Kidney glomerular epithelial cell (primary cell): Measurements from ENCODE around the gene DNAI2.
A peak's percentile ranks its signal among the peaks of the same experiment; 100 is the strongest.

ENCODE experiments used
- DNase-seq: peaks from one replicate; lab custom pipeline; 2025; lab: John Stamatoyannopoulos, UW

DNAI2 gene

GRCh38 chr17:74342224-74342623, 68.2 kb downstream of the DNAI2 start:
- no peak for DNase-seq

DNA sequence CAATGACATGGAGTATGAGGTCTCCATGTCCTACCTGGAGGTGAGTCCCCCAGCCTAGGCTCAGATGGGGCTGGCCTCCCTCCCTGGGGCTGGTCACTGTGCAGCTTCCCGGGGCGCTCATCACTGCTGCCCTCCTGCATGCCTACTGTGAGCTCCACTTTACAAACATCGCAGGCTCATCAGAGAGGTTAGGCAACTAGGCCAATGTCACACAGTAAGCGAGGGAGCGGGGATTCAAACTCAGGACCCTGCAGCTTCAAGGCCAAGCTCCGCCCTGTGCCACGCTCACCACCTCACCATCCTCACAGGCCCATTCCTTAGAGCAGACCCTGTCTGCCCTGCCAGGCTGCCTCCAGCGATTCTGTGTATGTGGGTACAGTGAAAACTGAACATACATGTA, 69.1 kb downstream of the DNAI2 start:
- DNase-seq = no peak

DNA sequence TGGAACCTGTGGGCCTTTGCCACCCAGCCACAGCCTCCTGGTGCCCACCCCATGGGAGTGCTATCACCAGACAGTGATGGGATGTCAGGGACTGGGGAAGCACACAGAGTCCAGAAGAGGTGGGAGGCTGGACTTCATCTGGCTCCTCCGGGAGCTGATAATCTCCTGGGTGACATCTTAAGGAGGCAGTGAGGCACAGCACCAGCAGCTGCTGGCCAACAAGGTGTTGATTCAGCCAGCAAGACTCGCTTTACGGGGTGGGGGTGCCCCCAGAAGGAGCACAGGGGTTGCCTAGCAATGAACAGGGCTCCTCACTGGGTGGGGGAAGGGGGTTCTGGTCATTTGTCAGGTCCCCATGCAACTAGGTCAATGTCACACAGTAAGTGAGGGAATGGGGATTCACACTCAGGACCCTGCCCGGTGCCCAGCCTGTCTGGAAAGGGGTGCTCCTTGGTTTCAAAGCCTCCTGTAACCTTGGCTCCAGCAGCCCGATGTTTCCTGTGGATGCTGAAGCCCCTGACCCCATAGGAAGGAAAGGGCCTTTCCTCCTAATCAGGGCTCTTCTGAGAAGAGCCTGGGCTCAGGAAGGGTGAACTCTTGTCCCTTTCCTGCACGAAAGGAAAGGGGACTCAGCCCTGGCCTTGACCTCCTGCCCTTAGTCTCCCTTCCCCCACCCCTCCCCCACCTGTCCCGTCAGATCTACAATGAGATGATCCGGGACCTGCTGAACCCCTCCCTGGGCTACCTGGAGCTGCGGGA, 69.7 kb downstream of the DNAI2 start:
- no peak for DNase-seq

DNA sequence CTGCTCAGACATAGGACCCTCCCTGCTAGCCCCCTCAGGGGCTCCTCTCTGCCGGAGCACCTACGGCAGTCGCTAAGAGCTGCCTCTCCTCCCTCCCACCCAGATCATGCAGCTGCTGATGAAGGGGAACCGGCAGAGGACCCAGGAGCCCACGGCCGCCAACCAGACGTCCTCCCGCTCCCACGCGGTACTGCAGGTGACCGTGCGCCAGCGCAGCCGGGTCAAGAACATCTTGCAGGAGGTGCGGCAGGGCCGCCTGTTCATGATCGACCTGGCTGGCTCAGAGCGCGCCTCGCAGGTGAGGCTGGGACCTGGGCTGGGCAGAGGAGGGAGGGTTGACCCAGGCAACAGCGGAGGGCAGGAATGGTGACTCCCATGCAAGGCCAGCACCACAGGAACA, 70.6 kb downstream of the DNAI2 start:
- no peak for DNase-seq

- DNase-seq = no peak
Observed at GRCh38 chr17:74345433-74346241, 71.6 kb downstream of the DNAI2 start.

GRCh38 chr17:74347646-74348045, 73.6 kb downstream of the DNAI2 start:
- no peak for DNase-seq

- no peak for DNase-seq
Observed at GRCh38 chr17:74349120-74349519, 75.1 kb downstream of the DNAI2 start.

DNA sequence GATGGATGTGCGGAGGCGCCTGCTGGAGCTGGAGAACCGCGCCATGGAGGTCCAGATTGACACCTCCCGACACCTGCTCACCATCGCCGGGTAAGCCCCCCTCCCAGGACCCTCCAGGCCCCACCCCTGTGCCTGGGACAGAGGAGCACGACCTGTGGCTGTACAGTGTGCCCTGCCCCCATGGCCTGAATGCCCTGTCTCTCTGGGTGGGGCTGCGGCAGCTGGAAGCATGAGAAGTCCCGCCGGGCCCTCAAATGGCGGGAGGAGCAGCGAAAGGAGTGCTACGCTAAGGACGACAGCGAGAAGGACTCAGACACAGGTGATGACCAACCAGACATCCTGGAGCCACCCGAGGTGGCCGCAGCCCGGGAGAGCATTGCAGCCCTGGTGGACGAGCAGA, 76.5 kb downstream of the DNAI2 start:
- DNase-seq = no peak

DNA sequence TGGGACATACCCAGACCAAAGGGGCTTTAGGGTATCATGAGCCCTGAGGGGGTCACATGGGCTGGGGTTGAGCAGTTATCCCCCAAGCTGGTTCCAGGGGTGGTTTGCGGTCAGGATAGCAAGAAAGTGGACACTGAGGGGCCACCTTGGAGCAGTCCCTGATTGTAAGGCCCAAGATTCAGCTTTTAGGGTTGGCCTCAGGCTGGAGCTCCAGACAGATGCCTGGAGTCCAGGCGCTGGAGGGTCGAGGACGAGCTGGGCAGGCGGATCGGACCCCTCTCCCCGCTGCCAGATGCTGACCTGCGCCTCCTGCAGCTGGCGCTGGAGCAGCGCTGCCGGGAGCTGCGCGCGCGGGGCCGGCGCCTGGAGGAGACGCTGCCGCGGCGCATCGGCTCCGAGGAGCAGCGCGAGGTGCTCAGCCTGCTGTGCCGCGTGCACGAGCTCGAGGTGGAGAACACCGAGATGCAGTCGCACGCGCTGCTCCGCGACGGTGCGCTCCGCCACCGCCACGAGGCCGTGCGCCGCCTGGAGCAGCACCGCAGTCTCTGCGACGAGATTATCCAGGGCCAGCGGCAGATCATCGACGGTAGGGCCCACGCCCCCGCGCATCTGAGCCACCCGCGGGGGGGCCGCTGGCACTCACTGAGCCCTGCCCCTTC, 77.6 kb downstream of the DNAI2 start:
- DNase-seq = no peak

DNA sequence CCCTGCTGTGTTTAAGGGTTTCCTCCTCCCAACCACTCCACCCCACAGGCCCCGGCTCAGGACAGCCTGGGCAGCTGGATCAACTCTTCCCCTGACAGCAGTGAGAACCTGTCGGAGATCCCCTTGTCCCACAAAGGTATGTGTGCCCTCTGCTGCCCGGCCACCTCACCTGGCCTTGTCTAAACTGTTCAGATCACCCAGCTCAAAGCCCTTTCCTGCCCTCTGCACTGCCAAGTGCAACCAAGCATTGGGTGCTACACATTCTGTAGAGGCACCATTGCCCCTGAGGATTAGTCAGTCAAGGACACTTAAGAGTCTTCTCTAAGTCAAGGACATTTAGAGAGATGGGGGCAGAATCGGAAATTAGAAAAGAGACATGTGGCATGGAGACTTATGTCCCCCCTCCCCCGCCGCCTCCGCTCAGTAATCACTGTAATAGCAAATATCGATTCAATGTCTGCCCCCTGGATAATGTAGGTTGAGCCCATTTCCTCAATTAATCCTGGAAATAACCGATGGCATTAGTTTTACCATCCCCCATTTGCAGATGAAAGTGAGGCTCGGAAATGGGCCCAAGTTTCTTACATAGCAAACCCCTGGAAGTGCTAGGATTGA, 79.5 kb downstream of the DNAI2 start:
- no peak for DNase-seq

DNA sequence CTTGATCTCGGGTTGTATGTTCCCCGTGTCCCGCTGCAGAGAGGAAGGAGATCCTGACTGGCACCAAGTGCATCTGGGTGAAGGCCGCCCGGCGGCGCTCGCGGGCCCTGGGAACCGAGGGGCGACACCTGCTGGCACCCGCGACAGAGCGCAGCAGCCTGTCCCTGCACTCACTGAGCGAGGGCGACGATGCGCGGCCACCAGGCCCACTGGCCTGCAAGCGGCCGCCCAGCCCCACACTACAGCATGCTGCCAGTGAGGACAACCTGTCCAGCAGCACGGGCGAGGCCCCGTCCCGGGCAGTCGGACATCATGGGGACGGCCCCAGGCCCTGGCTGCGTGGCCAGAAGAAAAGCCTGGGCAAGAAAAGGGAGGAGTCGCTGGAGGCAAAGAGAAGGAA, 80.1 kb downstream of the DNAI2 start:
- no peak for DNase-seq

DNA sequence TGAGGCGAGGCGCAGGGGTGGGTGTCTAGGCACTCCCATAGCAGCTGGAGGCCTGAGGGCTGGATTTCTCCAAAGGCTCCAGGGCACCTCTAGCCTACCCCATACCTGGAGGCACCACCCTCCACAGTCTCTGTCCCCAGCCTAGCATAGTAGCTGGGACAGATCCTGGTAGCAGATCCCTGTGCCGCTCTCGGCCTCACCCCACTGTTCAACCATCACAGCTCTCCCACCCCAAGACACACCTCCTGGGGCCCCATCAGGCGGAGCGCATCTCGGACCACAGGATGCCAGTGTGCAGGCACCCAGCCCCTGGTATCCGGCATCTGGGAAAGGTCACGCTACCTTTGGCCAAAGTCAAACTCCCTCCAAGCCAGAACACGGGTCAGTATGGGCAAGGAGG, 80.5 kb downstream of the DNAI2 start:
- no peak for DNase-seq

DNA sequence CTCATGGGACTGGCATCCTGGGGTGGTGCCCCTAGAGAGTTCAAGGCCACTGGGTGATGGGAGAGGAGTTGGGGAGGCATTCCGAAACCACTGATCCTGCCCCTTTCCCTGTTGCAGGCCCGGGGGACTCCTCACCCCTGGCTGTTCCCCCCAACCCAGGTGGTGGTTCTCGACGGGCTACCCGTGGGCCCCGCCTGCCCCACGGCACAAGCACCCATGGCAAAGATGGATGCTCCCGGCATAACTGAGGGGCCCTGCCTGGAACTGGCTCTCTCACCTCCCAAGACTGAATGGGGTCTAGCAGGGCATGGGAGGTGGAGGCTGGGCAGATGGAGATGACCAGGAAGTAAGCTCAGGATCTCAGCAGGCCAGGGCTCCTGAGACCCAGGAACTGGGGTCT, 81.0 kb downstream of the DNAI2 start:
- no peak for DNase-seq

DNA sequence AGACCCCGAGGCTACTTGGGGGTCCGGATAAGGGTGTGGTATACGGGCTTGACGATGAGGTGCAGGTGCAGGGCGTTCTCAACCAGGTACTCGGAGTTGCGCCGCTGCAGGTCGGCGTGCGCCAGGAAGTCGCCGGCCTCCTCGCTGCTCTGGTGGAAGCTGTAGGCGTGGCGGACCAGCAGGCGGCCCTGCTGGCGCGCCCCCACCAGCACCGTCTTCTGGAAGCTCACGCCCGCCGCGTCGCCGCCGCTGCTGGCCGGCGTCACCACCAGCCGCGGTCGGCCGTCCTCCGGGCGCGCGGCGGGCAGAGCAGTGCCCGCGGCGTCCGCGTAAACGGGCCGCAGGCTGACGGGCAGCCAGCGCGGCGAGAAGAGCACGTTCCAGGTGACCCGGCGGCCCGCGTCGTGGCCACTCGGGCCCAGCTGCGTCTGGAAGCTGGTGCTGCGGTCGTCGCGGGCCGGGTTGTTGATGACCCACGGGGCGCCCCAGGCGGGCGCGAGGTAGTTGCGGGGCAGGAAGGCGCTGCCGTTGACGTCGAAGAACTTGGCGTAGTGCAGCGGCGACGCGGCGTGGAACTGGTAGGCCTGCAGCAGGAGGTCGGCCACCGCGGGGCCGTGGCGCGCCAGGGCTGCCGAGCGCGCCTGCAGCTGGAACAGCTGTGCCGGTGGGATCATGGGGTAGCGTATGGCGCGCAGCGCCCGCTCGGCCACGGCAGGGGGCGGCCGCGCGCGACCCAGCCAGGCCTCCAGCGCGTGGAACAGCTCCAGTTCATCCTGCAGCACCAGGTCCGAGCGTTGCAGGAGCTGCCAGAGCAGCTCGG, 82.8 kb downstream of the DNAI2 start:
- no peak for DNase-seq

DNA sequence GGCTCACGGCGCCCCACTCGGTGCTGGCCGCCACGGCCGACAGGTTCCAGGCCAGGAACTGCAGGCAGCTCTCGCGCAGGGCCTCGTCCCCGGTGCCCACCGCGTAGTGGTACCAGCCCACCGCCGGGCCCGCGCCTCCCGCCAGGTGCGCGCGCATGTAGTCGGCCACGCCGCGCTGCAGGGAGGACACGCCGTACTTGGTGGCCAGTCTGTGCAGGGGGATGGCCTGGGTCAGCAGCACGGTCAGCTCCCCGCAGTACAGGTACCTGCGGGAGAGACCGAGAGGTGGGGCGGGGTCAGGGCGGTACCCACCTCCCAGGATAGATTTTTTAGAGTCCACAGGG, 83.4 kb downstream of the DNAI2 start:
- DNase-seq = no peak

- no peak for DNase-seq
Observed at GRCh38 chr17:74358697-74359096, 84.7 kb downstream of the DNAI2 start.

DNA sequence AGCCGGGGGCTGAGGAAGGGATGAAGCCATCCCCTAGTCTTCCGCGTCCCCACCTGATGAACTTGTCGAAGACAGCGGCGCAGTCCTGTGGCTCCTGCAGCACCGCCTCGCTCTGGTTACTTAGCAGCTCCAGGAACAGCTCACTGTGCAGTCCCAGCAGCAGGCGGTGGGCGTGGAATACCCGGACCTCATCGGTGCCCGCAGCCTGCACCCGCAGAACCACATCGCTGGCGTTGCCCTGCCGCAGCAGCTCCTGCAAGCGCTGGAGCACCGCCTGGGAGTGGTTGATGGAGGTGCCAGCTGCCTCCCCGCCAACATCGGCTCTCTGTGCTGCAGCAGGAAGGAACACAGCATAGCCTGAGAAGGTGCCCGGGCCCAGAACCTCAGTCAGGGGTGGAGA, 85.9 kb downstream of the DNAI2 start:
- no peak for DNase-seq

DNA sequence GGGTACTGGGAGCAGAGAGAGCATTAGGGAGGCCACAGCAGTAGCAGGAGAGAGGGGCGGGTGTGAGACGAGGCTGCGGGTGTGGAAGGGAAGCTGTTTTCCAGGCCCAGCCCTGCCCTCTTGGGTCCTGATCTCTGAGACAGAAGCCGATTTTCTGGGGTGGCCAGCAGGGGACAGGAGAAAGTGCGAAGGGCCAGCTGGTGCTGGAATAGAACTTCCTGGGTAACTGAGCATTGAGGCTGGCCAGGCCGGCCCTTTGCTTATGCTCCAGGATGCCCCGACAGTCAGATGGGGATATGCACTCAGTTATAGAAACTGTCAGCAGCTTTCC, 86.8 kb downstream of the DNAI2 start:
- no peak for DNase-seq

- DNase-seq = peak; percentile 5
Observed at GRCh38 chr17:74361230-74362068, 87.4 kb downstream of the DNAI2 start, which contains the start of gene BTBD17. TSS of gene BTBD17 (minus strand) at chr17:74361868. CDS start at chr17:74361819, 49 bp downstream.

DNA sequence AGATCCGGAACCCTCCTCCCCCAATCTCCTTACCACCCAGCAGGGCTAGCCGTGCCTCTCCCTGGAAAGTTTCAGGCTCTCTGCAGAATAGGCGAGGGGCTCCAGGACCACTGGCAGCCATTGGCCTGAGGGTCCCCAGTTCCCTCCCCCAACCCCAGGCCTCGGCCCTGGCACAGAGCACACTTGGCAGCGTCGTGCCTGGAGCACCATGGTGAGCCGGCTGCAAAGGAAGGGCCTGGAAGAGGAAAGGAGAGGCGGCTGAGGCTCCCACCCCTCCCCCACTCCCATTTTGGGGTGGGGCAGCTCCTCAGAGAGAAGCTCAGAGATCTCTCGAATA, 88.0 kb downstream of the DNAI2 start:
- DNase-seq = no peak
